Caco-2 (cell line): ENCODE data around the gene CSF1. TPM values are rescaled to one million over a fixed set of nuclear protein-coding genes. Genes with fewer than 3 reads are reported as not detected.
A peak's percentile ranks its signal among the peaks of the same experiment; 100 is the strongest.

Experiments used
- BruUV-seq: library from RNA; stranded (reverse); fragments of 400-500 nt; replicated peaks from 2 replicates; lab custom pipeline; 2021; lab: Mats Ljungman, UMichigan
- CTCF ChIA-PET: fragments of 300-600 bp; sonication (Branson Sonifier 250); formaldehyde crosslinking; loops from one replicate; lab custom pipeline; 2022; ENCODE audit warnings: antibody characterized with exemption; lab: Charles Lee
- POLR2A ChIA-PET: fragments of 300-600 bp; sonication (Branson Sonifier 250); formaldehyde crosslinking; loops from one replicate; lab custom pipeline; 2022; ENCODE audit warnings: antibody characterized with exemption; lab: Charles Lee
- DNase-seq, 2 experiments: peaks; one replicate each; pipeline versions ENCODE4 v3.0.0 to v3.0.0-alpha.2; 2020 to 2022
- H3K27me3 ChIP-seq: replicated peaks from 2 replicates; pipeline ENCODE4 v1.6.0; 2011; ENCODE audit warnings: low read length; ENCODE audit not compliant: control insufficient read depth, insufficient read depth
- H3K36me3 ChIP-seq: 2 replicates; pipeline ENCODE4 v1.5.1; 2011; ENCODE audit warnings: low read length; ENCODE audit not compliant: control insufficient read depth, insufficient read depth
- H3K4me1 ChIP-seq: fragments of 250-450 bp; sonication (Bioruptor Pico); 2 replicates; pipeline ENCODE4 v1.5.1; 2020; ENCODE audit warnings: mild to moderate bottlenecking
- H3K4me3 ChIP-seq: 2 replicates; pipeline ENCODE4 v1.5.1; 2011; ENCODE audit warnings: low read depth, mild to moderate bottlenecking, control low read depth, low read length
- H3K9me3 ChIP-seq: fragments of 250-450 bp; sonication (Bioruptor Pico); 2 replicates; pipeline ENCODE4 v1.5.1; 2020; ENCODE audit warnings: mild to moderate bottlenecking, moderate library complexity
- H3K27ac Mint-ChIP-seq: one replicate; pipeline ENCODE4 v1.8.0; 2022; ENCODE audit warnings: mixed read lengths; ENCODE audit not compliant: unreplicated experiment
- H3K27me3 Mint-ChIP-seq: one replicate; pipeline ENCODE4 v1.8.0; 2022; ENCODE audit warnings: mixed read lengths; ENCODE audit not compliant: insufficient read depth, unreplicated experiment
- H3K36me3 Mint-ChIP-seq: one replicate; pipeline ENCODE4 v1.8.0; 2022; ENCODE audit warnings: mild to moderate bottlenecking, mixed read lengths; ENCODE audit not compliant: insufficient read depth, unreplicated experiment
- H3K4me1 Mint-ChIP-seq: one replicate; pipeline ENCODE4 v1.8.0; 2022; ENCODE audit warnings: low read depth, mixed read lengths; ENCODE audit not compliant: unreplicated experiment
- H3K4me3 Mint-ChIP-seq: one replicate; pipeline ENCODE4 v1.8.0; 2022; ENCODE audit warnings: mild to moderate bottlenecking, moderate library complexity, mixed read lengths; ENCODE audit not compliant: unreplicated experiment
- H3K9me3 Mint-ChIP-seq: one replicate; pipeline ENCODE4 v1.8.0; 2022; ENCODE audit warnings: mixed read lengths; ENCODE audit not compliant: unreplicated experiment
- CTCF ChIP-seq, 2 experiments: fragments of 200-600 bp in 1 of 2; IDR thresholded peaks; 1 replicate in 1 of 2; 2 replicates in 1 of 2; pipeline versions ENCODE4 v1.5.1 to v1.8.0; 2011 to 2022; ENCODE audit warnings: antibody characterized with exemption in 1 of 2, control low read depth in 1 of 2, inconsistent platforms in 1 of 2, low read depth in 1 of 2, low read length in 1 of 2, mild to moderate bottlenecking in 1 of 2, moderate library complexity in 1 of 2; ENCODE audit not compliant: insufficient read depth in 1 of 2, severe bottlenecking in 1 of 2, unreplicated experiment in 1 of 2
- intact Hi-C: fragments of 100-400 bp; cut with micrococcal nuclease; formaldehyde crosslinking; loops from one replicate; pipeline ENCODE4 v1.10.0; 2022; ENCODE audit not compliant: unreplicated experiment
- total RNA-seq: library from RNA; stranded (reverse); gene quantifications from 2 replicates; pipeline ENCODE4 v1.2.3, GENCODE V29; 2022

CSF1 gene
- total RNA-seq, 1 experiment from 2014 or later: 3.9 TPM

DNA sequence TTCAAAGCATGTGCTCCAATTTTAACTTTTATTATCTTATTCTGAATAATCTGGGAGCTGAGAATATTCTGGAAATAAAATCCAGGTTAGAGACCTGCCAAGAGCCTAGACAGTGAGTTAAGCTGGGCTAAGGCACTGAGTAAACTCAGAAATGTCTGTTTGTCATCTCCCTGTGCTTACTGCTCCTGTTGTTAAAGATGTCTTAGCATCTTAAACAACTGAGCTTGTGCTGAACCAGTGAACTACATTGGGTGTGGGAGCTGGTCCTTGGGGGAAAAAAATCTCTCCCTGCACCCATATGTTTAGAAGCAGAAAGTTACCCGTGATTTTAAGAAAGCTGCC lies 49.0 kb downstream of the CSF1 start:
- no peak for TF ChIP-seq CTCF (IDR thresholded peaks at IDR 0.05; ENCODE audit: insufficient read depth in 1 of 2, low read depth in 1 of 2, low read length in 1 of 2, severe bottlenecking in 1 of 2, unreplicated experiment in 1 of 2)
- CTCF ChIA-PET: interaction anchor here (1.0 to 3.8 kb wide), 7 partner anchors 11 to 186 kb away, joined by 3 to 49 read pairs (median 7); partner anchors contain the start of gene AHCYL1
- no peak for DNase-seq
- TSS peak; percentile 92 for BruUV-seq
- Mint-ChIP-seq H3K27ac (peak overlapping the region; percentile 80), H3K4me3 (no peak overlapping the region), H3K4me1 (peaks cover 44% of the 10 kb centered on the region), H3K27me3 (no peaks in the 10 kb centered on the region), H3K36me3 (peaks cover 16% of the 10 kb centered on the region), H3K9me3 (no peaks in the 10 kb centered on the region)
- Histone ChIP-seq H3K27me3 (no peaks in the 10 kb centered on the region), H3K36me3 (no peaks in the 10 kb centered on the region), H3K4me1 (peaks cover 59% of the 10 kb centered on the region), H3K4me3 (no peak overlapping the region), H3K9me3 (no peaks in the 10 kb centered on the region)
- POLR2A ChIA-PET: interaction anchor here (1.8 to 3.1 kb wide), 2 partner anchors 11 to 25 kb away, joined by 8 to 17 read pairs; partner anchors contain the start of gene AHCYL1
- intact Hi-C loops: no loop called here

DNA sequence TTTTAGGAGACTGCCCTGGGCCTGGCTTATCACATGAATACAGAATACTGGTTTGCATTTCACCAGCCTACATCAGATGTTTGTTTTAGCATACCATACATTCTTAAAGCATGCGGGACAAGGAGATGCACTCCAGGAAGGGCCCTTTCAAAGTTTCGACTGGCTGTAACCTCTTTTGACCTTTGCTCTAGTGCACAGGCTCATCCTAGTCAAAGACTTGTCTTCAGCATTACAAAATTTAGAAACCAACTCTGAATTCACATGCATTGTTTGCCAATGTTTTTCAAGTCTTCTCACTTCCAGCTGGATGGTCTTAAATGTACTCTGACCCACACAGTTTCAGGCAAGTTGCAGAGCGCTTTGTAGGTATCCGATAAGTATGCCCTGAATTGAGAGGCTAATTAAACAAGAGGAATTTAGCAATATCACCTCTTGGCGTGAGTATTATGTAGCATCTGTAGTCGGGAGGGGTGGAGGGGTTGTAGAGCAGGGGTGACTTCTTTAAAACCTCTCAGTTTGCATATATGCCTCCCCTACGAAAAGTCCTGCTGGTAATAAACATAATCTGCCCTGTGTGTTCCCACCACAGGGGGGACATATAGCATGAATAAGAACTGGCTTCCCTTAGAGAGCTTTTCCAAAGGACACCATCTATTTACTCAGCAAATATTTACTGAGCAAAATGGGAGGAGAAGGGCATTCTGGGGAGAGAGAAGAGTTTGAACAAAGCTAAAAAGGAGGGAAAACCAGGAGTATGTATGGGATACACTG lies 49.5 kb downstream of the CSF1 start:
- Mint-ChIP-seq H3K27me3 (no peaks in the 10 kb centered on the region), H3K9me3 (no peaks in the 10 kb centered on the region), H3K27ac (peak overlapping the region; percentile 80), H3K4me1 (peaks cover 44% of the 10 kb centered on the region), H3K36me3 (peaks cover 16% of the 10 kb centered on the region), H3K4me3 (peak overlapping the region; percentile 62)
- H3K9me3 ChIP-seq: no peaks in the 10 kb centered on the region; the same call in 1 of the 2 replicates
- intact Hi-C loops: loop anchor here (1.0 kb wide), 5 partner anchors 12 to 83 kb away; partner anchors contain the start of gene AHCYL1
- H3K4me1 ChIP-seq: peaks cover 59% of the 10 kb centered on the region
- no peaks in the 10 kb centered on the region for H3K36me3 ChIP-seq
- no peaks in the 10 kb centered on the region for H3K27me3 ChIP-seq
- H3K4me3 ChIP-seq: no peak overlapping the region
- CTCF ChIA-PET: interaction anchor here (0.5 to 3.8 kb wide), 11 partner anchors 12 to 320 kb away, joined by 3 to 49 read pairs (median 5); partner anchors contain the start of gene AHCYL1
- POLR2A ChIA-PET: interaction anchor here (0.7 to 3.1 kb wide), 5 partner anchors 11 to 83 kb away, joined by 3 to 17 read pairs (median 6); partner anchors contain the start of gene AHCYL1
- BruUV-seq: no TSS peak
- DNase-seq: peak; percentile 84 to 89
- TF ChIP-seq CTCF (IDR thresholded peaks at IDR 0.05; ENCODE audit: insufficient read depth in 1 of 2, low read depth in 1 of 2, low read length in 1 of 2, severe bottlenecking in 1 of 2, unreplicated experiment in 1 of 2): peak; percentile 11 to 26

DNA sequence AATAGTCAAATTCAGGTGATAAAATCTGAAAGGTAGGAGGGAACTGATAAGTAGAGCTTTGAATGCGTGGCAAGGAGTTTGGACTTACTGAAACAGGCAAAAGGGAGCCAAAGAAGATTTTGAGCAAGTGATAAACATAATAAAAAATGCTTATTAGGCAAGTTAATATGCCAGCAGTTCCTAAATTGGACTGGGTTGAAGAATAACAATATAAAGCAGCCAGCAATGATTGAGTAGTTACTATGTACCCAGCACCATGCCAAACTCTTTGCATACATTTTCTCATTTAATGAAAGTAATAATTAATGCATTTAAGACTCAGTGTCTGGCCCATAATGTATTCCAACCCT lies 50.1 kb downstream of the CSF1 start:
- Histone ChIP-seq H3K4me3 (no peak overlapping the region), H3K36me3 (no peaks in the 10 kb centered on the region), H3K9me3 (no peaks in the 10 kb centered on the region; the same call in 1 of the 2 replicates), H3K27me3 (no peaks in the 10 kb centered on the region), H3K4me1 (peaks cover 59% of the 10 kb centered on the region)
- no TSS peak for BruUV-seq
- Mint-ChIP-seq H3K27me3 (no peaks in the 10 kb centered on the region), H3K4me3 (peak overlapping the region; percentile 62), H3K4me1 (peaks cover 44% of the 10 kb centered on the region), H3K36me3 (peaks cover 16% of the 10 kb centered on the region), H3K27ac (peak overlapping the region; percentile 80), H3K9me3 (no peaks in the 10 kb centered on the region)
- TF ChIP-seq CTCF (IDR thresholded peaks at IDR 0.05; ENCODE audit: insufficient read depth in 1 of 2, low read depth in 1 of 2, low read length in 1 of 2, severe bottlenecking in 1 of 2, unreplicated experiment in 1 of 2): no peak
- DNase-seq: no peak
- intact Hi-C loops: loop anchor here (1.0 kb wide), 5 partner anchors 12 to 83 kb away; partner anchors contain the start of gene AHCYL1
- ChIA-PET POLR2A (interaction anchor here (0.7 to 3.1 kb wide), 5 partner anchors 12 to 84 kb away, joined by 3 to 17 read pairs (median 6); partner anchors contain the start of gene AHCYL1), CTCF (interaction anchor here (0.5 to 3.8 kb wide), 9 partner anchors 12 to 321 kb away, joined by 3 to 49 read pairs (median 7); partner anchors contain the start of gene AHCYL1)
